Liver (tissue), 9 donors: ENCODE results near the gene TRIM25. TPM values are rescaled to one million over a fixed set of nuclear protein-coding genes. Genes with fewer than 3 reads are reported as not detected.

ENCODE experiments used
- DNase-seq: peaks from one replicate; pipeline ENCODE4 v3.0.0-alpha.2; 2017; ENCODE audit warnings: low spot score
- H3K27ac ChIP-seq, 2 donors: one replicate each; pipeline ENCODE4 v1.7.0; 2013; ENCODE audit warnings: inconsistent platforms in 2 of 2, low read length in 2 of 2, control low read depth in 1 of 2, low read depth in 1 of 2, mild to moderate bottlenecking in 1 of 2
- H3K27me3 ChIP-seq, 4 donors: one replicate each; pipeline versions ENCODE4 v1.6.1 to v1.7.0; 2013; ENCODE audit warnings: low read length in 3 of 4, inconsistent platforms in 1 of 4, mild to moderate bottlenecking in 1 of 4, moderate library complexity in 1 of 4; ENCODE audit not compliant: control insufficient read depth in 4 of 4, insufficient read depth in 4 of 4
- H3K36me3 ChIP-seq, 4 donors: one replicate each; pipeline versions ENCODE4 v1.6.1 to v1.7.0; 2013; ENCODE audit warnings: low read length in 3 of 4, mild to moderate bottlenecking in 3 of 4, low read depth in 1 of 4, moderate library complexity in 1 of 4; ENCODE audit not compliant: control insufficient read depth in 4 of 4, insufficient read depth in 3 of 4
- H3K4me1 ChIP-seq, 4 donors: one replicate each; pipeline versions ENCODE4 v1.6.1 to v1.7.0; 2013; ENCODE audit warnings: low read length in 3 of 4, mild to moderate bottlenecking in 3 of 4, moderate library complexity in 1 of 4; ENCODE audit not compliant: control insufficient read depth in 4 of 4, insufficient read depth in 4 of 4
- H3K4me3 ChIP-seq, 3 donors: one replicate each; pipeline versions ENCODE4 v1.6.1 to v1.7.0; 2013; ENCODE audit warnings: low read length in 3 of 3, control low read depth in 1 of 3, low read depth in 1 of 3, mild to moderate bottlenecking in 1 of 3
- H3K9ac ChIP-seq, 2 donors: one replicate each; pipeline ENCODE4 v1.7.0; 2013; ENCODE audit warnings: low read length in 2 of 2, mild to moderate bottlenecking in 2 of 2, moderate library complexity in 2 of 2, control low read depth in 1 of 2, low read depth in 1 of 2
- H3K9me3 ChIP-seq, 4 donors: one replicate each; pipeline versions ENCODE4 v1.6.1 to v1.7.0; 2013; ENCODE audit warnings: low read length in 3 of 4; ENCODE audit not compliant: control insufficient read depth in 4 of 4
- CTCF ChIP-seq: fragments of 150-350 bp; IDR thresholded peaks from 2 replicates; pipeline ENCODE4 v1.5.1; 2017; ENCODE audit warnings: improper control_type of control experiment, low read depth, low read length; ENCODE audit not compliant: missing input control
- EGR1 ChIP-seq, 2 donors: IDR thresholded peaks; 2 replicates each; pipeline ENCODE4 v1.6.1; 2016 to 2018; ENCODE audit warnings: antibody characterized with exemption in 2 of 2, low read depth in 2 of 2
- FOXA2 ChIP-seq: IDR thresholded peaks from 2 replicates; pipeline ENCODE4 v1.6.1; 2016; ENCODE audit warnings: antibody characterized with exemption
- GABPA ChIP-seq, 2 donors: IDR thresholded peaks in 1 of 2; conservative IDR thresholded peaks in 1 of 2; 2 replicates each; pipeline ENCODE4 v1.6.1; 2016; ENCODE audit warnings: antibody characterized with exemption in 2 of 2, mild to moderate bottlenecking in 1 of 2, moderate library complexity in 1 of 2
- HNF4A ChIP-seq, 2 donors: conservative IDR thresholded peaks; 2 replicates each; pipeline ENCODE4 v1.6.1; 2016; ENCODE audit warnings: antibody characterized with exemption in 2 of 2, mild to moderate bottlenecking in 2 of 2
- MAX ChIP-seq: IDR thresholded peaks from 2 replicates; pipeline ENCODE4 v1.6.1; 2016; ENCODE audit warnings: antibody characterized with exemption
- RAD21 ChIP-seq, 2 donors: IDR thresholded peaks; 2 replicates each; pipeline ENCODE4 v1.6.1; 2016; ENCODE audit warnings: antibody characterized with exemption in 2 of 2, mild to moderate bottlenecking in 2 of 2
- RXRA ChIP-seq, 2 donors: IDR thresholded peaks; 2 replicates each; pipeline ENCODE4 v1.6.1; 2017 to 2018; ENCODE audit warnings: antibody characterized with exemption in 2 of 2, mild to moderate bottlenecking in 1 of 2
- SP1 ChIP-seq: IDR thresholded peaks from 2 replicates; pipeline ENCODE4 v1.6.1; 2018; ENCODE audit warnings: antibody characterized with exemption, mild to moderate bottlenecking
- TAF1 ChIP-seq: conservative IDR thresholded peaks from 2 replicates; pipeline ENCODE4 v1.6.1; 2016; ENCODE audit warnings: antibody characterized with exemption, mild to moderate bottlenecking
- ZBTB33 ChIP-seq: IDR thresholded peaks from 2 replicates; pipeline ENCODE4 v1.6.1; 2016; ENCODE audit warnings: antibody characterized with exemption
- WGBS: extraction: QIAGEN DNeasy Blood & Tissue Kit; methylation state at CpG from one replicate; pipeline ENCODE4 v1.1.7; 2013; 5-methylcytosine and 5-hydroxymethylcytosine counted together
- polyA plus RNA-seq, 2 donors: library from polyadenylated mRNA; stranded (reverse) in 1 of 2; unstranded in 1 of 2; fragments of 200-250 nt in 1 of 2; fragments of >200 nt in 1 of 2; fragmentation: Nextera tagmentation in 1 of 2; extraction: Ambion mirVana in 1 of 2; gene quantifications; one replicate each; pipeline versions ENCODE4 v1.2.1 to v1.2.3, GENCODE V29; 2013 to 2015
- total RNA-seq, 2 donors: library from RNA; depleted of rRNA; stranded (reverse); fragments of >200 nt; gene quantifications; one replicate each; pipeline ENCODE4 v1.2.3, GENCODE V29; 2014
- donor health status: healthy.
- donor health status: healthy.
- donor health status: healthy.
- donor health status: healthy.
- donor health status: healthy.

Gene TRIM25
- total and polyA plus RNA-seq, 4 donors: 10.8 to 64.5 (median 15.6) TPM

- peaks cover 30 to 80% (median 65%) of the 10 kb centered on the region in 4 donors for H3K36me3 ChIP-seq
- no peak overlapping the region for H3K27ac ChIP-seq
- no peaks in the 10 kb centered on the region for H3K27me3 ChIP-seq
- no peak for DNase-seq
- H3K4me1 ChIP-seq: peaks cover 0 to 14% (median 0%) of the 10 kb centered on the region in 4 donors
- H3K4me3 ChIP-seq: no peak overlapping the region
- H3K9ac ChIP-seq: no peak overlapping the region
- 94% methylated on average over 7 of the region's 7 CpGs for WGBS
- TF ChIP-seq GABPA (IDR thresholded peaks at IDR 0.05 in 1 of 2, conservative IDR thresholded peaks at IDR 0.05 in 1 of 2) (no peak), CTCF (no peak), HNF4A (conservative IDR thresholded peaks at IDR 0.05) (no peak)
- H3K9me3 ChIP-seq: peaks cover 0 to 3% (median 0%) of the 10 kb centered on the region in 4 donors
Observed at GRCh38 chr17:56890906-56891674, 22.8 kb downstream of the TRIM25 start.

- Histone ChIP-seq H3K9ac (no peak overlapping the region), H3K4me1 (peaks cover 0 to 11% (median 0%) of the 10 kb centered on the region in 4 donors), H3K36me3 (peaks cover 27 to 75% (median 59%) of the 10 kb centered on the region in 4 donors), H3K9me3 (peaks cover 0 to 3% (median 0%) of the 10 kb centered on the region in 4 donors), H3K27ac (no peak overlapping the region), H3K4me3 (no peak overlapping the region), H3K27me3 (no peaks in the 10 kb centered on the region)
- WGBS: 97% methylated on average over 6 of the region's 6 CpGs
- no peak for TF ChIP-seq MAX
- TF ChIP-seq GABPA (IDR thresholded peaks at IDR 0.05 in 1 of 2, conservative IDR thresholded peaks at IDR 0.05 in 1 of 2): no peak
- TF ChIP-seq RXRA (IDR thresholded peaks at IDR 0.05): no peak
- TF ChIP-seq RAD21 (IDR thresholded peaks at IDR 0.05): no peak
- no peak for TF ChIP-seq TAF1
- TF ChIP-seq EGR1 (IDR thresholded peaks at IDR 0.05; ENCODE audit: low read depth in 2 of 2): no peak
- no peak for TF ChIP-seq CTCF
- TF ChIP-seq FOXA2: no peak
- TF ChIP-seq HNF4A (conservative IDR thresholded peaks at IDR 0.05): no peak
- TF ChIP-seq ZBTB33: no peak
- TF ChIP-seq SP1: no peak
- no peak for DNase-seq
Observed at GRCh38 chr17:56890390-56890789, 23.5 kb downstream of the TRIM25 start.
